Activated T-cell treated with anti-CD3 and anti-CD28 coated beads for 24 hours (primary cell): ENCODE measurements around the gene MRPS18A.
"Not testable (repeated sequence)": the region's sequence is repeated elsewhere in the genome, so short reads cannot be mapped to it uniquely, and the experiment has no call there.

Experiments used
- DNase-seq: peaks from one replicate; pipeline ENCODE4 v3.0.0-alpha.2; 2020; ENCODE audit warnings: low read depth

MRPS18A gene

GRCh38 chr6:43717389-43717788, 29.8 kb upstream of the MRPS18A start:
- no peak for DNase-seq

GRCh38 chr6:43716099-43716498, 28.5 kb upstream of the MRPS18A start:
- DNase-seq = no peak

- no peak for DNase-seq
Observed at GRCh38 chr6:43715056-43715788, 27.6 kb upstream of the MRPS18A start.

GRCh38 chr6:43714311-43715055, 26.9 kb upstream of the MRPS18A start:
- no peak for DNase-seq

- no peak for DNase-seq
Observed at GRCh38 chr6:43713643-43714310, 26.2 kb upstream of the MRPS18A start.

GRCh38 chr6:43712579-43712978, 25.0 kb upstream of the MRPS18A start:
- DNase-seq = no peak

- DNase-seq = no peak
Observed at GRCh38 chr6:43710576-43710975, 23.0 kb upstream of the MRPS18A start.

GRCh38 chr6:43709654-43710303, 22.2 kb upstream of the MRPS18A start:
- DNase-seq = no peak

- no peak for DNase-seq
Observed at GRCh38 chr6:43708860-43709653, 21.5 kb upstream of the MRPS18A start.

- no peak for DNase-seq
Observed at GRCh38 chr6:43707767-43708166, 20.2 kb upstream of the MRPS18A start.

- DNase-seq = no peak
Observed at GRCh38 chr6:43707269-43707668, 19.7 kb upstream of the MRPS18A start.

- DNase-seq = no peak
Observed at GRCh38 chr6:43706788-43707187, 19.2 kb upstream of the MRPS18A start.

GRCh38 chr6:43705996-43706395, 18.4 kb upstream of the MRPS18A start:
- no peak for DNase-seq

GRCh38 chr6:43703512-43704429, 16.2 kb upstream of the MRPS18A start:
- DNase-seq = no peak

- DNase-seq = no peak
Observed at GRCh38 chr6:43702534-43703440, 15.2 kb upstream of the MRPS18A start.

- DNase-seq = no peak
Observed at GRCh38 chr6:43702171-43702533, 14.6 kb upstream of the MRPS18A start.

- not testable (repeated sequence) for DNase-seq
Observed at GRCh38 chr6:43700939-43701560, 13.5 kb upstream of the MRPS18A start.

GRCh38 chr6:43699564-43700186, 12.1 kb upstream of the MRPS18A start:
- no peak for DNase-seq
